Peyer's patch (tissue), 4 donors: Measurements from ENCODE around the gene TINAGL1. TPM values are rescaled to one million over a fixed set of nuclear protein-coding genes. Genes with fewer than 3 reads are reported as not detected.
A peak's percentile ranks its signal among the peaks of the same experiment; 100 is the strongest.

Source experiments
- DNase-seq, 3 donors: peaks; one replicate each; pipeline ENCODE4 v3.0.0-alpha.2; 2017 to 2019
- H3K27ac ChIP-seq, 4 donors: fragments of 200-600 bp; sonication (generic); one replicate each; pipeline ENCODE4 v1.5.1; 2016 to 2019
- H3K27me3 ChIP-seq, 2 donors: fragments of 200-600 bp; sonication (generic); one replicate each; pipeline ENCODE4 v1.5.1; 2019
- H3K36me3 ChIP-seq, 3 donors: fragments of 200-600 bp; sonication (generic); one replicate each; pipeline ENCODE4 v1.5.1; 2016 to 2019
- H3K4me1 ChIP-seq, 4 donors: fragments of 200-600 bp; sonication (generic); one replicate each; pipeline ENCODE4 v1.5.1; 2016 to 2019
- H3K4me3 ChIP-seq, 4 donors: fragments of 200-600 bp; sonication (generic); 1 replicate in 3 of 4; 2 replicates in 1 of 4; pipeline ENCODE4 v1.5.1; 2016 to 2019; ENCODE audit warnings: mild to moderate bottlenecking in 1 of 4
- H3K9me3 ChIP-seq, 4 donors: fragments of 200-600 bp; sonication (generic); one replicate each; pipeline ENCODE4 v1.5.1; 2016 to 2019; ENCODE audit warnings: mild to moderate bottlenecking in 1 of 4
- POLR2A ChIP-seq, 2 donors: fragments of 450-650 bp; IDR thresholded peaks; one replicate each; pipeline ENCODE4 v1.5.1; 2017; ENCODE audit warnings: antibody characterized with exemption in 2 of 2, mild to moderate bottlenecking in 2 of 2, moderate library complexity in 2 of 2
- total RNA-seq, 4 donors: library from RNA; depleted of rRNA; stranded (reverse); fragments of >200 nt; gene quantifications; one replicate each; pipeline ENCODE4 v1.1.0, GENCODE V29; 2016
- TF ChIP-seq, protein P1 (sequence below), 6 experiments: fragments of 450-650 bp in 4 of 6; fragments of 200-600 bp in 2 of 6; sonication (generic) in 1 of 6; IDR thresholded peaks; one replicate each; pipeline ENCODE4 v1.5.1; 2017 to 2019; ENCODE audit warnings: antibody characterized with exemption in 6 of 6, mild to moderate bottlenecking in 3 of 6, moderate library complexity in 1 of 6

The TINAGL1 gene
- total RNA-seq, 4 donors from 2014 or later: 112 to 215 (median 192) TPM

DNA sequence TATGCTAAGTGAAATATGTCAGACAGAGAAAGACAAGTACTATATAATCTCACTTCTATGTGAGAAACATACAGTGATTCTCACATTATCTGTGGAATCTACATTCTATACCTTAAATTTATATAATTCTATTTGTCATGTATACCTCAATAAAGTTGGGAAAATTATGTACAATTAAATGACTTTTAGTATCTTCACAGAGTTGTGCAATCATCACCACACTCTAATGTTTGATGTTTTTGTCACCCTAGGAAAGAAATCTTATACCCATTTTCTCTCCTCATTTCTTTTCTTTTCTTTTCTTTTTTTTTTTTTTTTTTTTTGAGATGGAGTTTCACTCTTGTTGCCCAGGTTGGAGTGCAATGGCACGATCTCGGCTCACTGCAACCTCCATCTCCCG, 37.0 kb upstream of the TINAGL1 start:
- H3K9me3 ChIP-seq: peaks cover 0 to 3% (median 0%) of the 10 kb centered on the region in 4 donors
- no peaks in the 10 kb centered on the region for H3K27me3 ChIP-seq

GRCh38 chr1:31541194-31541593, 35.1 kb upstream of the TINAGL1 start:
- peaks cover 0 to 3% (median 0%) of the 10 kb centered on the region in 4 donors for H3K9me3 ChIP-seq
- no peaks in the 10 kb centered on the region for H3K27me3 ChIP-seq
- no peaks in the 10 kb centered on the region for H3K36me3 ChIP-seq
- TF ChIP-seq, protein P1, sequence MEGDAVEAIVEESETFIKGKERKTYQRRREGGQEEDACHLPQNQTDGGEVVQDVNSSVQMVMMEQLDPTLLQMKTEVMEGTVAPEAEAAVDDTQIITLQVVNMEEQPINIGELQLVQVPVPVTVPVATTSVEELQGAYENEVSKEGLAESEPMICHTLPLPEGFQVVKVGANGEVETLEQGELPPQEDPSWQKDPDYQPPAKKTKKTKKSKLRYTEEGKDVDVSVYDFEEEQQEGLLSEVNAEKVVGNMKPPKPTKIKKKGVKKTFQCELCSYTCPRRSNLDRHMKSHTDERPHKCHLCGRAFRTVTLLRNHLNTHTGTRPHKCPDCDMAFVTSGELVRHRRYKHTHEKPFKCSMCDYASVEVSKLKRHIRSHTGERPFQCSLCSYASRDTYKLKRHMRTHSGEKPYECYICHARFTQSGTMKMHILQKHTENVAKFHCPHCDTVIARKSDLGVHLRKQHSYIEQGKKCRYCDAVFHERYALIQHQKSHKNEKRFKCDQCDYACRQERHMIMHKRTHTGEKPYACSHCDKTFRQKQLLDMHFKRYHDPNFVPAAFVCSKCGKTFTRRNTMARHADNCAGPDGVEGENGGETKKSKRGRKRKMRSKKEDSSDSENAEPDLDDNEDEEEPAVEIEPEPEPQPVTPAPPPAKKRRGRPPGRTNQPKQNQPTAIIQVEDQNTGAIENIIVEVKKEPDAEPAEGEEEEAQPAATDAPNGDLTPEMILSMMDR (IDR thresholded peaks at IDR 0.05): no peak
- no peak for TF ChIP-seq POLR2A (IDR thresholded peaks at IDR 0.05)
- no peak overlapping the region for H3K27ac ChIP-seq
- DNase-seq: no peak
- no peak overlapping the region for H3K4me3 ChIP-seq
- H3K4me1 ChIP-seq: peaks cover 0 to 3% (median 0%) of the 10 kb centered on the region in 4 donors

More for the DNA sequence above, 37.0 kb upstream of the TINAGL1 start:
- Histone ChIP-seq H3K36me3 (no peaks in the 10 kb centered on the region), H3K27ac (no peak overlapping the region), H3K4me3 (no peak overlapping the region), H3K4me1 (peaks cover 0 to 5% (median 0%) of the 10 kb centered on the region in 4 donors)
- DNase-seq: no peak
- TF ChIP-seq, protein P1 (IDR thresholded peaks at IDR 0.05): no peak
- no peak for TF ChIP-seq POLR2A (IDR thresholded peaks at IDR 0.05)

- H3K9me3 ChIP-seq: peaks cover 0 to 3% (median 0%) of the 10 kb centered on the region in 4 donors
- peaks cover 0 to 18% (median 6%) of the 10 kb centered on the region in 4 donors for H3K4me1 ChIP-seq
- no peak for DNase-seq
- H3K4me3 ChIP-seq: no peak overlapping the region
- no peaks in the 10 kb centered on the region for H3K36me3 ChIP-seq
- TF ChIP-seq POLR2A (IDR thresholded peaks at IDR 0.05): no peak
- TF ChIP-seq, protein P1 (IDR thresholded peaks at IDR 0.05): no peak
- no peak overlapping the region for H3K27ac ChIP-seq
- H3K27me3 ChIP-seq: no peaks in the 10 kb centered on the region
Observed at GRCh38 chr1:31545927-31546540, 30.3 kb upstream of the TINAGL1 start.

DNA sequence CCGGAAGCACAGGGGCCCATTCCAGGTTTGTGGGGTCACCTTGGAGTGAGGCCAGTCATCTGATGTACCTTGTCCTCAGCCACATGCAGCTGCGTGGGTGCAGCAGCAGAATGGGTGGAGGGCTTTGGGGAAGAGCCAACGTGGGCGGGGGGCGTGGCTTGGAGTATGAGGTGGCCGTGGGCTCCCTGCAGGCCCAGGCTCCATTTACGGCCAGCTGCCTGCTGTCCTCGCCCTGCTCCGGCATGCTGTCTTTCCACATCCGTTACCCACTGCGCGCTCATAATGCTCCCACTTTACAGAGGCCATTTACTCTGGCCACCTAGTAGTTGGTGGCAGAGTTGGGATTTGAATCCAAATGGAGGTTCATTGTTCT, 27.8 kb upstream of the TINAGL1 start:
- DNase-seq: peak in 2 of 3 donors; percentile 58 to 63
- H3K27ac ChIP-seq: peak overlapping the region in 1 of 4 donors; percentile 95
- TF ChIP-seq, protein P1 (IDR thresholded peaks at IDR 0.05): no peak
- TF ChIP-seq POLR2A (IDR thresholded peaks at IDR 0.05): no peak
- H3K36me3 ChIP-seq: no peaks in the 10 kb centered on the region
- H3K4me3 ChIP-seq: peak overlapping the region in 1 of 4 donors; percentile 13
- H3K4me1 ChIP-seq: peaks cover 0 to 18% (median 6%) of the 10 kb centered on the region in 4 donors
- no peaks in the 10 kb centered on the region for H3K27me3 ChIP-seq
- no peaks in the 10 kb centered on the region for H3K9me3 ChIP-seq

DNA sequence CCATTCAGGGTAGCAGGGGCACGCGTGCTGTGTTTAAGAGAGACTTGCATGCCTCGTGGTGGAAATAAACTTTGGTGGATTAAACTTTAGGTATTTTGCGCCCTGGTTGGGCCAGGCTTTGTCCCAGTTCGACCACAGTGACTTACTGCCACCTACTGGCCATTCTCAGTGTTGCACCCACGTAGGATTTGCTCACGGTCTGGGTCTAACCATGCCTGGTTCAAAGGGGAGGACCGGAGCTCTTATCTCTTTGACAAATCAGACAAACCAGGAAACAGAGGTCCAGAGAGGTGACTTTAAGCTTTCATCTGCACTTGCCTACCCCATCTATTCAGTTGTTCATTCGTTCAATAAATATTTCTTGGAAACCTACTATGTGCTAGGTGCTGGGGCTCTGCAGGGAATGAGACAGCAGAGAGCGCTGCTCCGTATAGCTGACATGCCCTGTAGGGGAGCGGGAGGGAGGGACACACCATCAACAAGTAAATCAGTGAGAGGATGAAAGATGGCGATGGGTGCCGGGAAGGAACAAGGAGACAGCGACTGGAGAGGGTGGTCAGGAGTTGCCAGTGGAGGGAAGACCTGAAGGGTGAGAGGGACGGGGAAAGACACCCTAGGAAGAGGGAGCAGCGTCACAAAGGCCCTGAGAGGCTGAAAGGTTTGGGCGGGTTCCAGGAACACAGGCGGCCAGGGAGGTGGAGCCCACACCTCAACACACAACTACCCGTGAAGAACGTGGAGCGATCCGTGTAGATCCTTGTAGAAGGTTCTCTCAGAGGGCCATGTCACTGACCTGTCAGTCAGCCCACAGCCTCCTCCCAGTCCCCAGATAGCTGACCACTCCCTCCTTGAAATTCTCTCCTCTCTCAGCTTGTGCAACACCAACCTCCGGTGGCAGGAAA, 27.2 kb upstream of the TINAGL1 start:
- Histone ChIP-seq H3K4me3 (peak overlapping the region in 2 of 4 donors; percentile 29 to 38), H3K36me3 (no peaks in the 10 kb centered on the region), H3K27me3 (no peaks in the 10 kb centered on the region), H3K27ac (peak overlapping the region in 3 of 4 donors; percentile 54 to 95 (median 84)), H3K9me3 (no peaks in the 10 kb centered on the region), H3K4me1 (peaks cover 0 to 18% (median 6%) of the 10 kb centered on the region in 4 donors)
- peak; percentile 80 to 96 (median 92) for DNase-seq
- TF ChIP-seq, protein P1 (IDR thresholded peaks at IDR 0.05): peak; percentile 84 to 99 (median 96)
- peak in 1 of 2 donors; percentile 28 for TF ChIP-seq POLR2A (IDR thresholded peaks at IDR 0.05)
